Esophagus mucosa (tissue), 1 donor: ENCODE data around the gene RPL12. TPM values are rescaled to one million over a fixed set of nuclear protein-coding genes. Genes with fewer than 3 reads are reported as not detected.

Experiments used
- ATAC-seq: fragments of 200-7000 bp; cut with Tn5 transposase; one replicate; pipeline ENCODE4 v1.9.1; 2020
- total RNA-seq: library from RNA; stranded (reverse); gene quantifications from one replicate; pipeline ENCODE4 v1.2.4, GENCODE V29; 2023
- donor health status: DM: yes; HTN: yes; CAD: no.

RPL12 gene
- total RNA-seq = 1,546 TPM

GRCh38 chr9:127450830-127451607, at the start of gene RPL12, which contains the start of gene LRSAM1:
Gene RPL12 (minus strand): TSS chr9:127451406. CDS start chr9:127451317, 89 bp downstream.
Gene LRSAM1 (plus strand): TSS chr9:127451510. CDS start chr9:127454528, 3,018 bp downstream.
- ATAC-seq = peak; percentile 79

GRCh38 chr9:127500862-127501261, 49.7 kb upstream of the RPL12 start:
- ATAC-seq = no peak

- no peak for ATAC-seq
These were observed 49.2 kb upstream of the RPL12 start for GRCh38 chr9:127500399-127500798.

- ATAC-seq = peak; percentile 32
These were observed 47.1 kb upstream of the RPL12 start for GRCh38 chr9:127498298-127498697.

- no peak for ATAC-seq
These were observed 46.6 kb upstream of the RPL12 start for GRCh38 chr9:127497656-127498290.

GRCh38 chr9:127496974-127497373, 45.8 kb upstream of the RPL12 start:
- no peak for ATAC-seq

- ATAC-seq = peak; percentile 1
These were observed 44.8 kb upstream of the RPL12 start for GRCh38 chr9:127495884-127496555.

GRCh38 chr9:127494304-127494702, 43.1 kb upstream of the RPL12 start:
- peak; percentile 39 for ATAC-seq

GRCh38 chr9:127493592-127494303, 42.5 kb upstream of the RPL12 start:
- ATAC-seq = no peak

GRCh38 chr9:127492616-127493015, 41.4 kb upstream of the RPL12 start:
- no peak for ATAC-seq

- no peak for ATAC-seq
These were observed 40.3 kb upstream of the RPL12 start for GRCh38 chr9:127491516-127491915.

- ATAC-seq = no peak
These were observed 39.5 kb upstream of the RPL12 start for GRCh38 chr9:127490535-127491230.

- no peak for ATAC-seq
These were observed 38.4 kb upstream of the RPL12 start for GRCh38 chr9:127489471-127490115.

- no peak for ATAC-seq
These were observed 37.7 kb upstream of the RPL12 start for GRCh38 chr9:127488946-127489345.

- ATAC-seq = peak; percentile 20
These were observed 34.8 kb upstream of the RPL12 start for GRCh38 chr9:127485995-127486394.

- no peak for ATAC-seq
These were observed 31.5 kb upstream of the RPL12 start for GRCh38 chr9:127482662-127483061.

- peak; percentile 27 for ATAC-seq
These were observed 28.4 kb upstream of the RPL12 start for GRCh38 chr9:127479507-127480081.

- ATAC-seq = no peak
These were observed 23.4 kb upstream of the RPL12 start for GRCh38 chr9:127474592-127474991.

- peak; percentile 24 for ATAC-seq
These were observed 22.7 kb upstream of the RPL12 start for GRCh38 chr9:127473932-127474331.

GRCh38 chr9:127473501-127473900, 22.3 kb upstream of the RPL12 start:
- ATAC-seq = peak; percentile 55

- no peak for ATAC-seq
These were observed 19.5 kb upstream of the RPL12 start for GRCh38 chr9:127470662-127471061.
